Activated CD4-positive, alpha-beta T cell treated with anti-CD3 and anti-CD28 coated beads, Interleukin-10, Interleukin-2, amounts not matched to agents 100 ng/mL and 50 ng/mL, durations not matched to agents 16 hours and 8 hours (primary cell): Measurements from ENCODE around the gene RABL6.

Experiments used
- DNase-seq: peaks from one replicate; pipeline ENCODE4 v3.0.0-alpha.2; 2020

RABL6 gene

DNA sequence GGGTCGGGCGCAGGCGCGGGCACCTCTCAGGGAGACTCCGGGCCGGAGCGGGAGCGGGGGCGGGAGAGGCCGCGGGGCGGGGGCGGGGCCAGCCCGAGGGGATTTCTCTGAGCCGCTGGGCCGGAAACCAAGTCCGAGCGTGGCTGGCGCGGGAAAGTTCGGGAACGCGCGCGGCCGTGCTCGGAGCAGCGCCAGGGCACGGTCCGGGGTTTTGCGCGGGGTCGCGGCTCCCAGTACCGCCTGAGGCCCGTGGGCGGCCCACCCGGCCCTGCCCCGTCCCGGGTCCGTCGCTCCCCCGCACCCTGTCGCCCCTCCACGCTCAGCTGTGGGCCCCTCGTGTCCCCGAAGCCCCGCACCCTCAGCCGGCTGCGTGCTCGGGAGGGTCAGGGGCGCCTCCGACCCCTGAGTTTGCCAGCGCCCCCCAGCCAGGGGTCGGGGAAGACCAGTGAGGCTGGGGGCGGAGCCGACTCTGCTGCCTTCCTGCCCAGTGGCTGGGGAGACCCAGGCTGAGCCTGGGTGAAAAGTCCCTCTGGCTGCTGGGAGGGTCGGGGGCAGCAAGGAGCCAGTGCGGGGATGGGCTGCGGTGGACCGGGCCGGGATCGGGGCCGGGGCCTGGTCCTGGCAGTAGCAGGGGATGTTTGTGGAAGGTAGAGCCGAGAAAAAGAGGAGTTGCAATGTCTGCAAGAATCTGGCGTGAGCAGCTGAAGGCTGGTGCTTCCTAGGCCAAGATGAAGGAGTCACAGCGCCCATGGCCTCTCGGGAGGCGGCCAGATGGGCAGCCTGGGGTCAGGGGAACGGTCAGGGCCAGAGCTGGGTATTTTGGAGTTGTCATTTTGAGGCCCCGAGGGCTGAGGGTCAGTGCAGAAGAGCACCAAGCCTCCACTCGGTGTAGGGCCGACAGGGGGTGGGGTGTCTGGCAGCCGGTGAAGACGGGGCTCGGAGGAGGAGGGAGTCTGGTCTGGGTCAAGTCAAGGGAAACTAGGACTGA is 79.2 kb downstream of the RABL6 start:
- peak; percentile 50 for DNase-seq

DNA sequence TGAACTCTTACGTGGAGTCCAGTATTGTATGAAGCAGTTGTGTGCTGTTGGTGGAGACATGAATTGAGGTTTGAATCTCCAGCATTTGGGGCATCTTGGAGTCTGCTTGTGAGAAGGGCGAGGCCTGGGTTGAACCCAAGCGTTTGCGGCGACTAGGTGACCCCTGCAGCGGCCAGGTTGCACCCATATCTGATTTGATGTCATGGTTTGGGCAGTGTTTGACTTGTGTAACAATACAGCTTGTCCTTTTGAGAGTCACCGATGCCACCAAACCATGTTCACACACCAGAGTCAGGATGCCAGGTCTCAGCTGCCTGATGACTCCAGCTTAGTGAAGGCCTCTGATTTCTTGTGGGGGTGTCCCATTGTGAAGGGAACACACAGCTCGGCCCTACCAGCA is 80.7 kb downstream of the RABL6 start:
- no peak for DNase-seq

- DNase-seq: no peak
These were observed 82.1 kb downstream of the RABL6 start for GRCh38 chr9:136889858-136890257.

DNA sequence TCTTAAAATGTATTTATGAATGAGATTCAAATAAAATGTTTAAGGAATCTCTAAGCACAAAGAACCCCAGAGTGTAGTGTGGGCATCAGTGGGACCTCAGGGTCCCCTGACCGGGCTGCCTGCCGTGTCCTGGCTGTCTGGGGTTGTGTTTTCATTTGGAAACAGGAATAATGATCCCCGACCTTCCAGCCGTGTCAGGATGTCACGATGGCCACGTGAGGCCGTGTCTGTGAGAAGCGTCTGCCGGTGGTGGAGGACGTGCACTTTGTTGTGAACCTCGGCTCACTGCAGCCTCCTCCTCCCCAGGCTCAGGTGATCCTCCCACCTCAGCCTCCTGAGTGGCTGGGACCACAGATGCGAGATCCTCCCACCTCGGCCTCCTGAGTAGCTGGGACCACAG is 82.9 kb downstream of the RABL6 start:
- no peak for DNase-seq
